ENCODE results near the gene TCF7L2. TPM values are rescaled to one million over a fixed set of nuclear protein-coding genes. Genes with fewer than 3 reads are reported as not detected.

The TCF7L2 gene
- polyA plus RNA-seq, 3 donors = 2.1 to 23.5 (median 6.1) TPM

DNA sequence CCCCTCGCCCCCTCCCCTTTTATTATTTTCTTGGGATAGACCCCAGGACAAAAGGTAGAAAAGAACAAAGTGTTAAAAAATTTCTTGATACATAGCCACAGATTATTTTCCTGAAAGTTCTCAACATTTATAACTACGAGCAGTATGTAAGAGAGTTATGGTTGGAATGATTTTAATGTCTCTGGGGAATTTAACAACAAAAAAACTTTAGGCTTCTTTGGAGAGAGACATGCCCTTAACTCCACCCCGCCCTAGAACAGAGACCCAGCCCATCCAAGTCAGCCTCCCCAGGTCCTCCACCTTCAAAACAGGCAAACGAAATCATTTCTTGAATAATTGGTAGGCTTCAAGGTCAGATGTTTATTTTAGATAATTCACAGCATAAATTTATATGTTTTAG is 97.1 kb downstream of the TCF7L2 start:
- intact Hi-C loops (cut with micrococcal nuclease) = no loop called here
- H3K27me3 Mint-ChIP-seq (ENCODE audit: low read depth in 3 of 3) = peaks cover 0 to 5% (median 3%) of the 10 kb centered on the region in 3 donors
- no peak overlapping the region for H2AFZ ChIP-seq (ENCODE audit: insufficient read depth, low read depth, low read length, poor library complexity, severe bottlenecking)
- no peak overlapping the region for H3K9ac ChIP-seq (ENCODE audit: insufficient read depth, low read length, poor library complexity, severe bottlenecking)
- no peak overlapping the region for H3K4me2 ChIP-seq (replicated peaks; ENCODE audit: extremely low read depth, low read length, poor library complexity, severe bottlenecking)
- H3K79me2 ChIP-seq (ENCODE audit: insufficient read depth, low read length) = no peaks in the 10 kb centered on the region
- H3K4me3 ChIP-seq (replicated peaks in 1 of 3; ENCODE audit: low read depth in 2 of 3, low read length in 3 of 3) = no peak overlapping the region
- peaks cover 100% of the 10 kb centered on the region for H4K20me1 ChIP-seq (ENCODE audit: insufficient read depth, low read length)
- H3K36me3 ChIP-seq (replicated peaks in 1 of 2; ENCODE audit: control insufficient read depth in 1 of 2, insufficient read depth in 2 of 2, low read length in 2 of 2) = peaks cover 0 to 5% of the 10 kb centered on the region in 2 donors
- H3K9me3 ChIP-seq (replicated peaks in 1 of 2; ENCODE audit: control insufficient read depth in 1 of 2, insufficient read depth in 1 of 2, low read length in 2 of 2) = no peaks in the 10 kb centered on the region
- no peaks in the 10 kb centered on the region for H3K27me3 ChIP-seq (ENCODE audit: control insufficient read depth in 2 of 2, insufficient read depth in 2 of 2, low read length in 2 of 2)
- H3K4me1 ChIP-seq (ENCODE audit: control insufficient read depth in 1 of 2, insufficient read depth in 2 of 2, low read length in 2 of 2) = peaks cover 2 to 23% of the 10 kb centered on the region in 2 donors
- peaks cover 30 to 31% of the 10 kb centered on the region in 2 donors for H3K36me3 Mint-ChIP-seq
- peaks cover 0 to 2% (median 0%) of the 10 kb centered on the region in 7 donors for H3K9me3 Mint-ChIP-seq
- H3K27ac Mint-ChIP-seq = no peak overlapping the region
- H3K4me1 Mint-ChIP-seq = peaks cover 37% of the 10 kb centered on the region
- no CpG with 5 or more reads among the region's 4 CpGs for WGBS (ENCODE audit: insufficient coverage)
- no peak overlapping the region for H3K4me3 Mint-ChIP-seq
- DNase-seq = no peak
- H3K27ac ChIP-seq (ENCODE audit: low read depth in 1 of 2, low read length in 2 of 2) = no peak overlapping the region
- TF ChIP-seq, protein P1, sequence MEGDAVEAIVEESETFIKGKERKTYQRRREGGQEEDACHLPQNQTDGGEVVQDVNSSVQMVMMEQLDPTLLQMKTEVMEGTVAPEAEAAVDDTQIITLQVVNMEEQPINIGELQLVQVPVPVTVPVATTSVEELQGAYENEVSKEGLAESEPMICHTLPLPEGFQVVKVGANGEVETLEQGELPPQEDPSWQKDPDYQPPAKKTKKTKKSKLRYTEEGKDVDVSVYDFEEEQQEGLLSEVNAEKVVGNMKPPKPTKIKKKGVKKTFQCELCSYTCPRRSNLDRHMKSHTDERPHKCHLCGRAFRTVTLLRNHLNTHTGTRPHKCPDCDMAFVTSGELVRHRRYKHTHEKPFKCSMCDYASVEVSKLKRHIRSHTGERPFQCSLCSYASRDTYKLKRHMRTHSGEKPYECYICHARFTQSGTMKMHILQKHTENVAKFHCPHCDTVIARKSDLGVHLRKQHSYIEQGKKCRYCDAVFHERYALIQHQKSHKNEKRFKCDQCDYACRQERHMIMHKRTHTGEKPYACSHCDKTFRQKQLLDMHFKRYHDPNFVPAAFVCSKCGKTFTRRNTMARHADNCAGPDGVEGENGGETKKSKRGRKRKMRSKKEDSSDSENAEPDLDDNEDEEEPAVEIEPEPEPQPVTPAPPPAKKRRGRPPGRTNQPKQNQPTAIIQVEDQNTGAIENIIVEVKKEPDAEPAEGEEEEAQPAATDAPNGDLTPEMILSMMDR (IDR thresholded peaks at IDR 0.05) = no peak

DNA sequence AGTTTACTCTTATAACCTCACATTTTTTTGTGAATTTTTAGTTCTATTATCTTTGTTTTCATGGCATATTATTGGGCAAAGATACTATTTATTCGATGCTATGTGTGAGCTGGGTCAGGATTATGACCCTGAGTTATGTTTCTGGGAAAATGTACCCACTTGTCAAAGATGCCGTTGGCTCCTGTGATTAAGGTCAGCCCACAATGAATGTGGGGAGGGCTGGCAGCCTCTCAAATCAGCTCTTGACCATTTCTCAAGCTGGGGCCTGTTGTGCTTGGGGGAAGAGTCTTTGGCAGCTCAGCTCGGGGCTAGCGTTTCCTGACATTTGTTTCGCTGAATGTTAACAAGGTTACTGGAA is 97.5 kb downstream of the TCF7L2 start:
- Histone ChIP-seq H3K9ac (ENCODE audit: insufficient read depth, low read length, poor library complexity, severe bottlenecking) (no peak overlapping the region), H2AFZ (ENCODE audit: insufficient read depth, low read depth, low read length, poor library complexity, severe bottlenecking) (no peak overlapping the region), H3K4me2 (replicated peaks; ENCODE audit: extremely low read depth, low read length, poor library complexity, severe bottlenecking) (no peak overlapping the region), H3K4me3 (replicated peaks in 1 of 3; ENCODE audit: low read depth in 2 of 3, low read length in 3 of 3) (no peak overlapping the region), H3K27ac (ENCODE audit: low read depth in 1 of 2, low read length in 2 of 2) (no peak overlapping the region), H3K36me3 (replicated peaks in 1 of 2; ENCODE audit: control insufficient read depth in 1 of 2, insufficient read depth in 2 of 2, low read length in 2 of 2) (peaks cover 0 to under 1% of the 10 kb centered on the region in 2 donors), H3K9me3 (replicated peaks in 1 of 2; ENCODE audit: control insufficient read depth in 1 of 2, insufficient read depth in 1 of 2, low read length in 2 of 2) (no peaks in the 10 kb centered on the region), H3K79me2 (ENCODE audit: insufficient read depth, low read length) (no peaks in the 10 kb centered on the region), H4K20me1 (ENCODE audit: insufficient read depth, low read length) (peaks cover 100% of the 10 kb centered on the region), H3K27me3 (ENCODE audit: control insufficient read depth in 2 of 2, insufficient read depth in 2 of 2, low read length in 2 of 2) (no peaks in the 10 kb centered on the region), H3K4me1 (ENCODE audit: control insufficient read depth in 1 of 2, insufficient read depth in 2 of 2, low read length in 2 of 2) (peaks cover 2 to 19% of the 10 kb centered on the region in 2 donors)
- DNase-seq = no peak
- intact Hi-C loops (cut with micrococcal nuclease) = no loop called here
- no peak overlapping the region for H3K27ac Mint-ChIP-seq
- peaks cover 0 to 5% (median 3%) of the 10 kb centered on the region in 3 donors for H3K27me3 Mint-ChIP-seq (ENCODE audit: low read depth in 3 of 3)
- TF ChIP-seq, protein P1 (IDR thresholded peaks at IDR 0.05) = no peak
- peaks cover 33% of the 10 kb centered on the region for H3K4me1 Mint-ChIP-seq
- H3K4me3 Mint-ChIP-seq = no peak overlapping the region
- WGBS (ENCODE audit: insufficient coverage) = 97% methylated on average over 5 of the region's 5 CpGs
- H3K36me3 Mint-ChIP-seq = peaks cover 26 to 28% of the 10 kb centered on the region in 2 donors
- H3K9me3 Mint-ChIP-seq = peaks cover 0 to 2% (median 0%) of the 10 kb centered on the region in 7 donors
